OCI-LY3 (cell line): ENCODE results near the gene MACC1.

Experiments
- EZH2phosphoT487 ChIP-seq: fragments of 200-600 bp; shearing (Covaris generic); IDR thresholded peaks from 2 replicates; pipeline ENCODE4 v1.6.1; 2018; ENCODE audit warnings: antibody characterized with exemption, mixed run types, low read depth
- TF ChIP-seq, protein P1 (sequence below): fragments of 200-600, 300-600 bp; sonication (generic); IDR thresholded peaks from 2 replicates; pipeline ENCODE4 v1.5.1; 2014; ENCODE audit warnings: antibody characterized with exemption, low read length, low read depth

DNA sequence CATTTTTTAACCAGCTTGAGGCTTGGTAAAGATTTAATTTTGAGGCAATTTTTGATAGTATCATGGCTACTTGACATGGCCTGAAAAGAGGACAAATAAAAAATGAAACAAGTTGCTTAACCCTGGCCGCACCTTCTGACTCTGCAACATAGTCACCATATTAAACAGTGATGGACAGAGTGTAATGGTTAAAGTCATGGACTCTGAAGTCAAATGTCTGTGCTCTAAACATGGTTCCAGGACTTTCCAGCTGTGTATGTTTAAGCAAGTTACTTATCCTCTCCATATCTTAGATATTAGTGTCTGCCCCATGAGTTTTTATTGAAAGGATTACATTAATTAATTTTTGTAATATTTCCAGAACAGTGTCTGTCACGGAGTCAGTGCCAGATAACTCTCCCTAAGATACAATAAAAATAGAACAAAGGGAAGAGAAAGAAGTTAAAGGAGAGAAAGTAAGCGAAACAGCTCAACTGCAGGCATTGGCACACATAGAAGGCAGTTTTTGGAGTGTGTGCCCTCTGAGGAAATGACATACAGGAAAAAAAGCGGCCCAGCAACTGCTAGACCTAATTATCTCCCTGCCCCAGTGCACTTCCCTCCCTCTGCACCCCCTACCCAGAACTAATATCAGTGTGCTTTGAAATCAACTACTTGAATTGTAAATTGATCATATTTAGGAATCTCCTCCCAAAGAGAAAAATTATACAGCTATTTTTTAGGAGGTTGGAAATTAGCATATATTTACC lies 65.3 kb downstream of the MACC1 start:
- TF ChIP-seq, protein P1, sequence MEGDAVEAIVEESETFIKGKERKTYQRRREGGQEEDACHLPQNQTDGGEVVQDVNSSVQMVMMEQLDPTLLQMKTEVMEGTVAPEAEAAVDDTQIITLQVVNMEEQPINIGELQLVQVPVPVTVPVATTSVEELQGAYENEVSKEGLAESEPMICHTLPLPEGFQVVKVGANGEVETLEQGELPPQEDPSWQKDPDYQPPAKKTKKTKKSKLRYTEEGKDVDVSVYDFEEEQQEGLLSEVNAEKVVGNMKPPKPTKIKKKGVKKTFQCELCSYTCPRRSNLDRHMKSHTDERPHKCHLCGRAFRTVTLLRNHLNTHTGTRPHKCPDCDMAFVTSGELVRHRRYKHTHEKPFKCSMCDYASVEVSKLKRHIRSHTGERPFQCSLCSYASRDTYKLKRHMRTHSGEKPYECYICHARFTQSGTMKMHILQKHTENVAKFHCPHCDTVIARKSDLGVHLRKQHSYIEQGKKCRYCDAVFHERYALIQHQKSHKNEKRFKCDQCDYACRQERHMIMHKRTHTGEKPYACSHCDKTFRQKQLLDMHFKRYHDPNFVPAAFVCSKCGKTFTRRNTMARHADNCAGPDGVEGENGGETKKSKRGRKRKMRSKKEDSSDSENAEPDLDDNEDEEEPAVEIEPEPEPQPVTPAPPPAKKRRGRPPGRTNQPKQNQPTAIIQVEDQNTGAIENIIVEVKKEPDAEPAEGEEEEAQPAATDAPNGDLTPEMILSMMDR: no peak
- no peak for TF ChIP-seq EZH2phosphoT487
